ENCODE results near the gene ABCA7. TPM values are rescaled to one million over a fixed set of nuclear protein-coding genes. Genes with fewer than 3 reads are reported as not detected.

The ABCA7 gene
- total RNA-seq, 4 donors from 2014 or later: 10.3 to 29.8 (median 15.9) TPM

DNA sequence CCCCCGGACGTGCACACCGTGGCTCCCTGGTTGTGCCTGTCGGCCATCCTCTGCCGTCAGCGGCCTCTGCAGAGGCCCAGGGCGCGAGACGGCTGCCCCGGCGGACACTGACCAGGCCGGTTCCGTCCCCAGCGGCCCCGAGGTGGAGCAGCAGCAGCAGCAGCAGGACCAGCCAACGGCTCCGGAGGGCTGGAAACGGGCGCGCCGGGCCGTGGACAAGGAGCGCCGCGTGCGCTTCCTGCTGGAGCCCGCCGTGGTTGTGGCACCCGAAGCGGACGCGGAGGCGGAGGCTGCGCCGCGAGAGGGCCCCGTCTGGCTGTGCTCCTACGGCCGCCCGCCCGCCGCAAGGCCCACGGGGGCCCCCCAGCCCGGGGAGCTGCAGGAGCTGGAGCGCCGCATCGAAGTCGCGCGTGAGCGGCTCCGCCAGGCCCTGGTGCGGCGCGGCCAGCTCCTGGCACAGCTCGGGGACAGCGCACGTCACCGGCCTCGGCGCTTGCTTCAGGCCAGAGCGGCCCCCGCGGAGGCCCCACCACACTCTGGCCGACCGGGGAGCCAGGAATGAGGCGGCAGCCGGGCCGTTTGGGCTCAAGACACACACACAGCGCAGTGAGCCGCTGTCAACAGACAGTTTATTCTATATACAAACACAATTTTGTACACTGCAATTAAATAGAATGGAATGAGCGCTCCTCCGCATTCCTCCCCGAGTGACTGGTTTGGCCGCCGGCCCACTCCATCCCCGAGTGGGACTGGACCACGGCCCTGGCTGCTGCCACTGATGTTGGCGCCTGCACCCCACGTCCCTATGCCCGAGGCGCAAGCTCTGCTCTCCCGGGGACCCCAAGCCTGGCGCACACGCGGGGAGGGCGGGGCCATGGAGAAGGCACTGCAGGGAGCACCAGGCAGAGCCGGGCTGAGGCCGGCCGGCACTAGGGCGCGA is 30.6 kb upstream of the ABCA7 start:
- ATAC-seq (ENCODE audit: low FRiP score): peak; percentile 57
- TF ChIP-seq CTCF (IDR thresholded peaks at IDR 0.05): no peak
- no peak for DNase-seq (ENCODE audit: low spot score)

- DNase-seq (ENCODE audit: low spot score): no peak
- no peak for TF ChIP-seq CTCF (IDR thresholded peaks at IDR 0.05)
- ATAC-seq (ENCODE audit: low FRiP score): no peak
Measured at GRCh38 chr19:1009981-1010538, 29.8 kb upstream of the ABCA7 start.

DNA sequence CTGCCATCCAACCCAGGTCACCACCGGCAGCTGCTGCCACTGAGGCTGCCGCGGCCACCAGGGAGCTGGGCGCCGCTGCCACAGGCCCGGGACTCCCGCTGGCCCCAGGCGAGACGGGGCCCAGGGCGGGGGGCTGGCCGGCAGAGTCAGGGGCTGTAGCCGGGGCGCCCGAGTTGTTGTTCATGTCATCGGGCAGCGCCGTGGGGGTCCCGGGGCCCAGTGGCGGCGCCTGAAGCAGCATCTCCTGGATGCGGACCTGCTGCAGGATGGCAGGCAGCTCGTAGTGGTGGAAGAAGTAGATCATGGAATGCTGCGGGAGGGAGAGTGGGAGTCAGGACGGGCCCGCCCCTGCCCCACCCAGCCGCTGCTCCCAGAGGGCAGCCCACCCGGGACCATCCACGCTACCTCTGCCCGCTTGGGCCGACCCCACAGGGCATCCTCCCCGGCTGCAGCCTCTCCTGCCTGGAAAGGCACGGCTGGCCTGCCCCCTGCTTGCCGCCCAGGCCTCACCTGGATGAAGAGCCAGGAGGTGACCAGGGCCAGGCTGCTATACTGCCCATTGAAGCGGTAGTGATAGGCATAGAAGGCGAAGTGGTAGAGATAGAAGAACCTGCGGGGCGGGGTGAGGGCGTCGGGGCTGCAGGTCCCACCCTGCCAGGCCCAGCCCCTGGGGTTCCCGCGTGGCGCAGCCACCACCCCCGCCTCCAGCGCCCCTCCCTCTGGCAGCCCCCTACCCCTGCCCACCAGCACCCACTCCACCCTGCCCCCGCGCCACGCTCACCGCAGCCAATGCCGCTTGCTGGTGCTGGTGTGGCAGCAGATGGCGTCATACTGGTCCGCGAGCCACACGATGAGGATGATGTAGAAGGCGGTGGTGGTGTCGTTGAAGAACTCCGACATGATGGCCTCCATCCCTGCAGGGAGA is 29.1 kb upstream of the ABCA7 start:
- ATAC-seq (ENCODE audit: low FRiP score): no peak
- DNase-seq (ENCODE audit: low spot score): no peak
- no peak for TF ChIP-seq CTCF (IDR thresholded peaks at IDR 0.05)

GRCh38 chr19:1011831-1012333 is 28.0 kb upstream of the ABCA7 start:
- no peak for TF ChIP-seq CTCF (IDR thresholded peaks at IDR 0.05)
- ATAC-seq (ENCODE audit: low FRiP score) (no peak), DNase-seq (ENCODE audit: low spot score) (no peak)

- no peak for ATAC-seq (ENCODE audit: low FRiP score)
- TF ChIP-seq CTCF (IDR thresholded peaks at IDR 0.05): no peak
- DNase-seq (ENCODE audit: low spot score): no peak
Measured at GRCh38 chr19:1012334-1012733, 27.6 kb upstream of the ABCA7 start.

DNA sequence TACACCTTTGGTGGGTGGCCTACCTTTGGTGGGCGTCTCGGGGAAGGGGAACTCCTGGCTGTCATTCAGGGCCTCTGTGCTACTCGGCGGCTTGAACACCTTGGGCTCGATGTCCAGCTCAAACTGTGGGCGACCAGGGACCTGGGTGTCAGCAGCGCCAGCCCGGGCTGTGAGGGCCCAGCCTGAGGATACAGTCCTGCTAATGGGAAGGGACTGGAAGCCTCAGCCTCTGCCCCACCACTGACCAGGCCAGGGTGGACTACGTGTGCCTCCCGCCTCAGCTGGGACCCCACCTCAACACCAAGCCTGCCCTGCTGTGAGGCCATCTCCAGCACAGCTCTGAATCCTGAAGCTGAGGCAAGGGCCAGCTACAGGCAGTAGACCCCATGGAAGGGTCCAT is 26.7 kb upstream of the ABCA7 start:
- no peak for TF ChIP-seq CTCF (IDR thresholded peaks at IDR 0.05)
- ATAC-seq (ENCODE audit: low FRiP score) (no peak), DNase-seq (ENCODE audit: low spot score) (no peak)
